GM23338 (cell line): ENCODE results near the gene BHLHE23. TPM values are rescaled to one million over a fixed set of nuclear protein-coding genes. Genes with fewer than 3 reads are reported as not detected.

Experiments
- CREB1 ChIP-seq: fragments of 250-450 bp; sonication (Bioruptor Pico); IDR thresholded peaks from 2 replicates; pipeline ENCODE4 v1.5.0; 2020; ENCODE audit warnings: low read depth, mild to moderate bottlenecking, moderate library complexity
- ETS1 ChIP-seq: IDR thresholded peaks from 2 replicates; pipeline ENCODE4 v1.6.1; 2016; ENCODE audit warnings: antibody characterized with exemption
- JUNB ChIP-seq: IDR thresholded peaks from one replicate; pipeline ENCODE4 v1.6.1; 2016; ENCODE audit warnings: antibody characterized with exemption; ENCODE audit not compliant: unreplicated experiment
- REST ChIP-seq: IDR thresholded peaks from one replicate; pipeline ENCODE4 v1.6.1; 2018; ENCODE audit warnings: antibody characterized with exemption; ENCODE audit not compliant: unreplicated experiment
- ZNF331 ChIP-seq: fragments of 250-450 bp; sonication (Bioruptor Pico); IDR thresholded peaks from 2 replicates; pipeline ENCODE4 v1.5.0; 2020; ENCODE audit warnings: low read depth, mild to moderate bottlenecking, moderate library complexity
- ZNF462 ChIP-seq: fragments of 250-450 bp; sonication (Bioruptor Pico); IDR thresholded peaks from 2 replicates; pipeline ENCODE4 v1.5.0; 2020; ENCODE audit warnings: mild to moderate bottlenecking, moderate library complexity
- polyA plus RNA-seq: library from polyadenylated mRNA; unstranded; fragments of >200 nt; fragmentation: Nextera tagmentation; extraction: Ambion mirVana; gene quantifications from 2 replicates; pipeline ENCODE4 v1.2.1, GENCODE V29; 2016
- total RNA-seq: library from RNA; depleted of rRNA; stranded (reverse); fragments of >200 nt; shearing (Covaris generic); gene quantifications from 2 replicates; pipeline ENCODE4 v1.2.3, GENCODE V29; 2014

Gene BHLHE23
- total and polyA plus RNA-seq, 2 experiments from 2014 or later: 0.52 to 5.0 TPM

DNA sequence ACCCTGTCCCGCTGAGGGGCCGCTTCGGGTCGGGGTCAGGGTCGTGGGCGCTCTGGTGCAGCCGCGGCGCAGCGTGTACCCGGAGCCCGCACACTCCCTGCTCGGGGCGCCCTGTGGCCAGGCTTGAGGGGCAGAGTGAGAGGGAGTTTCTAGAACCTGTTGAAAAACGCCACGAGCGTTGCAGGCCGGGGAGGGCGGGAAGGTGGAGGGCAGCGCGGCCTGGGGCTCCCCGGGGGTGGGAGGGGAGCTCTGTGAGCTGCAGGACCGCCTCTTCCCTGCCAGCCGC lies 539 bp upstream of the BHLHE23 start (continued):
- no peak for TF ChIP-seq ZNF462 (CRISPR knock-in tag)
- TF ChIP-seq JUNB: no peak
- TF ChIP-seq REST: no peak
- TF ChIP-seq ZNF331: no peak
- no peak for TF ChIP-seq CREB1 (CRISPR knock-in tag)
- no peak for TF ChIP-seq ETS1
